HG03064 (cell line): Measurements from ENCODE around the gene MGME1.
A peak's percentile ranks its signal among the peaks of the same experiment; 100 is the strongest.

Experiments
- ATAC-seq: cut with Tn5 transposase; IDR thresholded peaks from one replicate; pipeline ENCODE4 v1.9.1; 2021; ENCODE audit warnings: low read depth; ENCODE audit not compliant: unreplicated experiment

The MGME1 gene

GRCh38 chr20:17987988-17988387, 19.2 kb downstream of the MGME1 start:
- no peak for ATAC-seq

- ATAC-seq, result no peak
These were observed 21.6 kb downstream of the MGME1 start for GRCh38 chr20:17990278-17990972.

- no peak for ATAC-seq
These were observed 23.4 kb downstream of the MGME1 start for GRCh38 chr20:17992224-17992637.

GRCh38 chr20:17992847-17993513, 24.2 kb downstream of the MGME1 start:
- ATAC-seq, result no peak

- ATAC-seq, result no peak
These were observed 24.7 kb downstream of the MGME1 start for GRCh38 chr20:17993546-17993945.

GRCh38 chr20:17995967-17996819, 27.4 kb downstream of the MGME1 start:
- ATAC-seq, result no peak

- ATAC-seq, result no peak
These were observed 29.6 kb downstream of the MGME1 start for GRCh38 chr20:17998446-17998845.

GRCh38 chr20:17999566-17999965, 30.7 kb downstream of the MGME1 start:
- no peak for ATAC-seq

GRCh38 chr20:18001131-18001921, 32.5 kb downstream of the MGME1 start:
- ATAC-seq, result no peak

GRCh38 chr20:18003897-18004296, 35.1 kb downstream of the MGME1 start:
- no peak for ATAC-seq

- ATAC-seq, result no peak
These were observed 35.7 kb downstream of the MGME1 start for GRCh38 chr20:18004384-18005031.

- ATAC-seq, result peak; percentile 95
These were observed 36.6 kb downstream of the MGME1 start for GRCh38 chr20:18005170-18005989.

GRCh38 chr20:18005990-18006364, 37.2 kb downstream of the MGME1 start:
- no peak for ATAC-seq

GRCh38 chr20:18006684-18007083, 37.9 kb downstream of the MGME1 start:
- ATAC-seq, result no peak

GRCh38 chr20:18007534-18008292, 38.9 kb downstream of the MGME1 start:
- no peak for ATAC-seq

- no peak for ATAC-seq
These were observed 40.3 kb downstream of the MGME1 start for GRCh38 chr20:18009116-18009515.

- no peak for ATAC-seq
These were observed 42.7 kb downstream of the MGME1 start for GRCh38 chr20:18011482-18011881.

GRCh38 chr20:18011951-18012645, 43.3 kb downstream of the MGME1 start:
- no peak for ATAC-seq
